HL-60 (cell line): ENCODE measurements around the gene MYO9B.
A peak's percentile ranks its signal among the peaks of the same experiment; 100 is the strongest.

ENCODE experiments used
- DNase-seq, 2 experiments: peaks; one replicate each; pipeline ENCODE4 v3.0.0-alpha.2; 2010 to 2020; ENCODE audit warnings: low read depth in 1 of 2, low spot score in 1 of 2
- H3K27ac ChIP-seq: fragments of 250-450 bp; sonication (Bioruptor Pico); replicated peaks from 2 replicates; pipeline ENCODE4 v1.5.1; 2020; ENCODE audit warnings: mild to moderate bottlenecking, moderate library complexity
- H3K27me3 ChIP-seq: fragments of 250-450 bp; sonication (Bioruptor Pico); 2 replicates; pipeline ENCODE4 v1.5.1; 2021; ENCODE audit warnings: mild to moderate bottlenecking, moderate library complexity; ENCODE audit not compliant: insufficient read depth, poor library complexity, severe bottlenecking
- H3K4me3 ChIP-seq: replicated peaks from 2 replicates; pipeline ENCODE4 v1.5.1; 2011; ENCODE audit warnings: mild to moderate bottlenecking, control low read depth, low read length; ENCODE audit not compliant: insufficient read depth
- GABPA ChIP-seq: IDR thresholded peaks from 2 replicates; pipeline ENCODE4 v1.6.1; 2012; ENCODE audit warnings: low read depth
- POLR2AphosphoS5 ChIP-seq: IDR thresholded peaks from 2 replicates; pipeline ENCODE4 v1.6.1; 2012; ENCODE audit warnings: low read depth
- SPI1 ChIP-seq: IDR thresholded peaks from 2 replicates; pipeline ENCODE4 v1.6.1; 2012; ENCODE audit warnings: low read depth, mild to moderate bottlenecking, borderline replicate concordance
- TF ChIP-seq, protein P1 (sequence below): IDR thresholded peaks from 2 replicates; pipeline ENCODE4 v1.6.1; 2012; ENCODE audit warnings: low read depth; ENCODE audit not compliant: insufficient replicate concordance
- TF ChIP-seq, protein P2 (sequence below): IDR thresholded peaks from one replicate; pipeline ENCODE4 v1.5.1; 2011; ENCODE audit warnings: low read length, control low read depth, inconsistent platforms; ENCODE audit not compliant: insufficient read depth

Gene MYO9B

DNA sequence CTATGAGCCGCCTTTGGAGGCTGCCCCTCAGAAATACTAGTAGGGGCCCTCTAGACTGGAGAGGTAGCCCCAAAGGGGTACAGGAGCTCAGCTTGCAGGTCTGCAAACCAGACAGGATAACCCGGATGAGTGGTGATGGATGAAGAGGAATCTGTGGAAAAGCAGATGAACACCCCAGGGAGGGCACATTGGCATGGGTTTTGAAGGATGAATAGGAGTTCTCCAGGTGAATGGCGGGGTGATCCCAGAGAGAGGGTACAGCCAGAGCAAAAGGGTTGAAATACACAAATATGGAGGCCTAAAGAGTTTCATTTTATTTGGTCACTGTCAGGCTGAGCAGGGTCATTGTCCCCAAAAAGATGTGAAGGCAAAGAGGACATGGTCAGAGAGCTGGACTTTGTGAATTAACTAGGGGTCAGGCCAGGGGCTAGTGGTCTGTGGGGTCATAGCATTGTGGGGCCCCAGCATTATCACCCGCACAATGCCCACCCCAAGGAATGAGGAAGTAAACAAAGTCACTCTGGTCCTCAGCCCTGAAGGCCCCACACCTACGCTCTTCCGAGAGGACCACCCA lies 165.3 kb downstream of the MYO9B start:
- TF ChIP-seq, protein P1, sequence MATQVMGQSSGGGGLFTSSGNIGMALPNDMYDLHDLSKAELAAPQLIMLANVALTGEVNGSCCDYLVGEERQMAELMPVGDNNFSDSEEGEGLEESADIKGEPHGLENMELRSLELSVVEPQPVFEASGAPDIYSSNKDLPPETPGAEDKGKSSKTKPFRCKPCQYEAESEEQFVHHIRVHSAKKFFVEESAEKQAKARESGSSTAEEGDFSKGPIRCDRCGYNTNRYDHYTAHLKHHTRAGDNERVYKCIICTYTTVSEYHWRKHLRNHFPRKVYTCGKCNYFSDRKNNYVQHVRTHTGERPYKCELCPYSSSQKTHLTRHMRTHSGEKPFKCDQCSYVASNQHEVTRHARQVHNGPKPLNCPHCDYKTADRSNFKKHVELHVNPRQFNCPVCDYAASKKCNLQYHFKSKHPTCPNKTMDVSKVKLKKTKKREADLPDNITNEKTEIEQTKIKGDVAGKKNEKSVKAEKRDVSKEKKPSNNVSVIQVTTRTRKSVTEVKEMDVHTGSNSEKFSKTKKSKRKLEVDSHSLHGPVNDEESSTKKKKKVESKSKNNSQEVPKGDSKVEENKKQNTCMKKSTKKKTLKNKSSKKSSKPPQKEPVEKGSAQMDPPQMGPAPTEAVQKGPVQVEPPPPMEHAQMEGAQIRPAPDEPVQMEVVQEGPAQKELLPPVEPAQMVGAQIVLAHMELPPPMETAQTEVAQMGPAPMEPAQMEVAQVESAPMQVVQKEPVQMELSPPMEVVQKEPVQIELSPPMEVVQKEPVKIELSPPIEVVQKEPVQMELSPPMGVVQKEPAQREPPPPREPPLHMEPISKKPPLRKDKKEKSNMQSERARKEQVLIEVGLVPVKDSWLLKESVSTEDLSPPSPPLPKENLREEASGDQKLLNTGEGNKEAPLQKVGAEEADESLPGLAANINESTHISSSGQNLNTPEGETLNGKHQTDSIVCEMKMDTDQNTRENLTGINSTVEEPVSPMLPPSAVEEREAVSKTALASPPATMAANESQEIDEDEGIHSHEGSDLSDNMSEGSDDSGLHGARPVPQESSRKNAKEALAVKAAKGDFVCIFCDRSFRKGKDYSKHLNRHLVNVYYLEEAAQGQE: no peak
- TF ChIP-seq, protein P2, sequence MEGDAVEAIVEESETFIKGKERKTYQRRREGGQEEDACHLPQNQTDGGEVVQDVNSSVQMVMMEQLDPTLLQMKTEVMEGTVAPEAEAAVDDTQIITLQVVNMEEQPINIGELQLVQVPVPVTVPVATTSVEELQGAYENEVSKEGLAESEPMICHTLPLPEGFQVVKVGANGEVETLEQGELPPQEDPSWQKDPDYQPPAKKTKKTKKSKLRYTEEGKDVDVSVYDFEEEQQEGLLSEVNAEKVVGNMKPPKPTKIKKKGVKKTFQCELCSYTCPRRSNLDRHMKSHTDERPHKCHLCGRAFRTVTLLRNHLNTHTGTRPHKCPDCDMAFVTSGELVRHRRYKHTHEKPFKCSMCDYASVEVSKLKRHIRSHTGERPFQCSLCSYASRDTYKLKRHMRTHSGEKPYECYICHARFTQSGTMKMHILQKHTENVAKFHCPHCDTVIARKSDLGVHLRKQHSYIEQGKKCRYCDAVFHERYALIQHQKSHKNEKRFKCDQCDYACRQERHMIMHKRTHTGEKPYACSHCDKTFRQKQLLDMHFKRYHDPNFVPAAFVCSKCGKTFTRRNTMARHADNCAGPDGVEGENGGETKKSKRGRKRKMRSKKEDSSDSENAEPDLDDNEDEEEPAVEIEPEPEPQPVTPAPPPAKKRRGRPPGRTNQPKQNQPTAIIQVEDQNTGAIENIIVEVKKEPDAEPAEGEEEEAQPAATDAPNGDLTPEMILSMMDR: no peak
- TF ChIP-seq GABPA: no peak
- TF ChIP-seq POLR2AphosphoS5: no peak
- TF ChIP-seq SPI1: no peak
- no peak for DNase-seq
- H3K27ac ChIP-seq: no peak overlapping the region
- no peaks in the 10 kb centered on the region for H3K27me3 ChIP-seq
- H3K4me3 ChIP-seq: no peak overlapping the region

DNA sequence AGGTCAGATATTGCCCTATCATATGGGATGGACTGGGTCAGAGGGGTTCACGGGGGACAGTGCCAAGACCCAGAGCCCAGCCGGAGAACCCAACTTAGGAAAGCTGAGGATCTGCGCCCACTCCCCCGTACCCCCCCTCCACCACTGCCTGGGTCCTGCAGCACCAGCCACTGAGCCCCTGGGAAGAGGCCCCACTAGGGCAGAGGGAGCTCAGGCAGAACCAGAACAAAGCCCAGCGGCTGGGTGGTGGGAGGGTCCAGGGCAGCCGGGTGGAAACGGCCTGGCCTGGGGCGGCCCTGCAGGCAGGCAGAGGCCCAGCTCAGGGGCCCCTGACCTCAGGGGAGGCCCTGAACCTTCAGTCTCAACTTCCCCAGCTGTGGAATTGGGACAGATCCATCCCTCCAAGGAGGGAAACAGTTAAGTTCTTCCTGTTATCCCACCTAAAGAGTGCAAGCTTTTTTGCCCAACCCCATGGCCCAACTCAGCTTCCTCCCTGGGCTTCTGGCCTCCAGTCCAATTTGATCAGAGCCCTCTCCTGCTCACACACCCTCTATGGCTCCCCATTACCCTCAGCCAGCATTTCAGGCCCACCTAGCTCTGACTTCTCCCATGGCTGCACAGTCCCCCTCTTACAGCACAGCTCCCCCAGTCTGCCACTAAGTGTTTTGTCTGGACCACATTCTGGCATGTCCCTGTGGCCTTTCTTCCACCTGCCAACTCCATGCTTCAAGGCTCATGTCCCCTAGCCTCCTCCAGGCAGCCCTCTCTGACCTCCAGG lies 167.0 kb downstream of the MYO9B start:
- DNase-seq: no peak
- Histone ChIP-seq H3K27me3 (no peaks in the 10 kb centered on the region), H3K27ac (no peak overlapping the region), H3K4me3 (no peak overlapping the region)
- TF ChIP-seq, protein P2: no peak
- TF ChIP-seq SPI1: no peak
- no peak for TF ChIP-seq GABPA
- no peak for TF ChIP-seq POLR2AphosphoS5
- TF ChIP-seq, protein P1: no peak

DNA sequence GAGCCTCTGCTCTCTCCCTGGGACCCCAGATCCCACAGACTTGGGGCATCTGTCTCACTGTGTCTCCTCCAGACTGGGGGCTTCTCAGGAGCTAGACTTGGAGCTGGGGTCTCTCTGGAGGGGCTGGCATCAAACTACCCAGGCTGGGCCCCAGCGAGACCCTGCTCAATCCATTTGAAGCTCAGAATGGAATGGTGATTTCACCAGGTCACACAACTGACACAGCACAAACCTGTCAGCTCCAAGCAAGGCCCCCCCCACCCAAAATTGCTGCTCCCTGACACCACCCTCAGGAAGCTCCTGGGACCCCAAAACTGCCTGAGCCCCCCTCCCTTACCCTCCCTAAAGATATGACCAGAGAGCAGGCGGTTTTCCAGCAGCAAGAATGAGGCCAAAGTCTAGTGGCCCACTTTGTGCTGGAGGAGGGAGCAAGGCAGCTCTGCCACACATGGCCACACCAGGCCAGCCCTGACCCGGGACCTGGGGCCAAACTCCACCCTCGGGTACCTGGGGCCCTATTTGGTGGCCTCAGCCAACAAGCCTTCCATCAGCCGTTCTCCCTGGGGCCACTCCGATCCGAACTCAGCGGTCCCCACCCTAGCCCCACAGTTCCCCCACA lies 167.7 kb downstream of the MYO9B start:
- peak overlapping the region; percentile 67; the same call in 1 of the 2 replicates for H3K4me3 ChIP-seq
- no peak for TF ChIP-seq POLR2AphosphoS5
- TF ChIP-seq, protein P1: no peak
- TF ChIP-seq, protein P2: no peak
- TF ChIP-seq SPI1: no peak
- no peak for TF ChIP-seq GABPA
- H3K27me3 ChIP-seq: no peaks in the 10 kb centered on the region
- DNase-seq: no peak
- no peak overlapping the region for H3K27ac ChIP-seq
